Caco-2 (cell line): ENCODE results near the gene TET2. TPM values are rescaled to one million over a fixed set of nuclear protein-coding genes. Genes with fewer than 3 reads are reported as not detected.

Source experiments
- BruUV-seq: library from RNA; stranded (reverse); fragments of 400-500 nt; replicated peaks from 2 replicates; lab custom pipeline; 2021; lab: Mats Ljungman, UMichigan
- CTCF ChIA-PET: fragments of 300-600 bp; sonication (Branson Sonifier 250); formaldehyde crosslinking; loops from one replicate; lab custom pipeline; 2022; ENCODE audit warnings: antibody characterized with exemption; lab: Charles Lee
- POLR2A ChIA-PET: fragments of 300-600 bp; sonication (Branson Sonifier 250); formaldehyde crosslinking; loops from one replicate; lab custom pipeline; 2022; ENCODE audit warnings: antibody characterized with exemption; lab: Charles Lee
- DNase-seq, 2 experiments: peaks; one replicate each; pipeline versions ENCODE4 v3.0.0 to v3.0.0-alpha.2; 2020 to 2022
- H3K27me3 ChIP-seq: replicated peaks from 2 replicates; pipeline ENCODE4 v1.6.0; 2011; ENCODE audit warnings: low read length; ENCODE audit not compliant: control insufficient read depth, insufficient read depth
- H3K36me3 ChIP-seq: 2 replicates; pipeline ENCODE4 v1.5.1; 2011; ENCODE audit warnings: low read length; ENCODE audit not compliant: control insufficient read depth, insufficient read depth
- H3K4me1 ChIP-seq: fragments of 250-450 bp; sonication (Bioruptor Pico); 2 replicates; pipeline ENCODE4 v1.5.1; 2020; ENCODE audit warnings: mild to moderate bottlenecking
- H3K4me3 ChIP-seq: 2 replicates; pipeline ENCODE4 v1.5.1; 2011; ENCODE audit warnings: low read depth, mild to moderate bottlenecking, control low read depth, low read length
- H3K9me3 ChIP-seq: fragments of 250-450 bp; sonication (Bioruptor Pico); 2 replicates; pipeline ENCODE4 v1.5.1; 2020; ENCODE audit warnings: mild to moderate bottlenecking, moderate library complexity
- H3K27ac Mint-ChIP-seq: one replicate; pipeline ENCODE4 v1.8.0; 2022; ENCODE audit warnings: mixed read lengths; ENCODE audit not compliant: unreplicated experiment
- H3K27me3 Mint-ChIP-seq: one replicate; pipeline ENCODE4 v1.8.0; 2022; ENCODE audit warnings: mixed read lengths; ENCODE audit not compliant: insufficient read depth, unreplicated experiment
- H3K36me3 Mint-ChIP-seq: one replicate; pipeline ENCODE4 v1.8.0; 2022; ENCODE audit warnings: mild to moderate bottlenecking, mixed read lengths; ENCODE audit not compliant: insufficient read depth, unreplicated experiment
- H3K4me1 Mint-ChIP-seq: one replicate; pipeline ENCODE4 v1.8.0; 2022; ENCODE audit warnings: low read depth, mixed read lengths; ENCODE audit not compliant: unreplicated experiment
- H3K4me3 Mint-ChIP-seq: one replicate; pipeline ENCODE4 v1.8.0; 2022; ENCODE audit warnings: mild to moderate bottlenecking, moderate library complexity, mixed read lengths; ENCODE audit not compliant: unreplicated experiment
- H3K9me3 Mint-ChIP-seq: one replicate; pipeline ENCODE4 v1.8.0; 2022; ENCODE audit warnings: mixed read lengths; ENCODE audit not compliant: unreplicated experiment
- CTCF ChIP-seq, 2 experiments: fragments of 200-600 bp in 1 of 2; IDR thresholded peaks; 1 replicate in 1 of 2; 2 replicates in 1 of 2; pipeline versions ENCODE4 v1.5.1 to v1.8.0; 2011 to 2022; ENCODE audit warnings: antibody characterized with exemption in 1 of 2, control low read depth in 1 of 2, inconsistent platforms in 1 of 2, low read depth in 1 of 2, low read length in 1 of 2, mild to moderate bottlenecking in 1 of 2, moderate library complexity in 1 of 2; ENCODE audit not compliant: insufficient read depth in 1 of 2, severe bottlenecking in 1 of 2, unreplicated experiment in 1 of 2
- intact Hi-C: fragments of 100-400 bp; cut with micrococcal nuclease; formaldehyde crosslinking; loops from one replicate; pipeline ENCODE4 v1.10.0; 2022; ENCODE audit not compliant: unreplicated experiment
- total RNA-seq: library from RNA; stranded (reverse); gene quantifications from 2 replicates; pipeline ENCODE4 v1.2.3, GENCODE V29; 2022

Gene TET2
- total RNA-seq, 1 experiment from 2014 or later, result 14.8 TPM

DNA sequence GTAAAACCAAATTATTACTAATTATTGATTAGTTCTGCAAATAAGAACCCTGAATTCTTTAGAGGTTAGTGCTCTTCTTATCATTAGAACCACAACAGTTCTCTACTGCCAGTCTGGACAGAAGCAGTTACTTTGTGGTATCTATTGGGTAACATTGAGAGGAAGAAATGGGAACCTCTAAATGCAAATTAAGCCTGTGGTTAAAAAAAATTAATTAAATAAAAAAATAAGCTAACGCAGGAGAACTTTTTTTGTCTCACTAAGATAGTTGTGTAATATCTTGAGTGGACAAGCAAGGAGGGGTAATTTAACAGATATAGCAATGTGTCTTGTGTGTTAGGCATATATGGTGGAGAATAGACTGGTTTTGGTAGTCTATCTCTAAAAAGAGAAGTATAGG is 32.9 kb upstream of the TET2 start:
- H3K36me3 Mint-ChIP-seq, result no peaks in the 10 kb centered on the region
- ChIA-PET CTCF (no interaction called here), POLR2A (no interaction called here)
- H3K36me3 ChIP-seq, result no peaks in the 10 kb centered on the region
- intact Hi-C loops, result no loop called here
- H3K4me3 Mint-ChIP-seq, result no peak overlapping the region
- no peak overlapping the region for H3K4me3 ChIP-seq
- BruUV-seq, result no TSS peak
- peaks cover 8% of the 10 kb centered on the region for H3K4me1 Mint-ChIP-seq
- no peak for DNase-seq
- no peak overlapping the region for H3K27ac Mint-ChIP-seq
- TF ChIP-seq CTCF (IDR thresholded peaks at IDR 0.05; ENCODE audit: insufficient read depth in 1 of 2, low read depth in 1 of 2, low read length in 1 of 2, severe bottlenecking in 1 of 2, unreplicated experiment in 1 of 2), result no peak
- no peaks in the 10 kb centered on the region for H3K27me3 ChIP-seq
- H3K9me3 ChIP-seq, result no peaks in the 10 kb centered on the region
- no peaks in the 10 kb centered on the region for H3K9me3 Mint-ChIP-seq
- peaks cover 4% of the 10 kb centered on the region for H3K4me1 ChIP-seq
- no peaks in the 10 kb centered on the region for H3K27me3 Mint-ChIP-seq

- H3K9me3 Mint-ChIP-seq, result no peaks in the 10 kb centered on the region
- H3K27me3 Mint-ChIP-seq, result no peaks in the 10 kb centered on the region
- H3K9me3 ChIP-seq, result no peaks in the 10 kb centered on the region
- H3K4me3 Mint-ChIP-seq, result no peak overlapping the region
- BruUV-seq, result no TSS peak
- H3K36me3 ChIP-seq, result no peaks in the 10 kb centered on the region
- peaks cover 31% of the 10 kb centered on the region for H3K4me1 ChIP-seq
- no peaks in the 10 kb centered on the region for H3K27me3 ChIP-seq
- no peak overlapping the region for H3K27ac Mint-ChIP-seq
- POLR2A ChIA-PET, result no interaction called here
- DNase-seq, result no peak
- no peak for TF ChIP-seq CTCF (IDR thresholded peaks at IDR 0.05; ENCODE audit: insufficient read depth in 1 of 2, low read depth in 1 of 2, low read length in 1 of 2, severe bottlenecking in 1 of 2, unreplicated experiment in 1 of 2)
- intact Hi-C loops, result no loop called here
- CTCF ChIA-PET, result no interaction called here
- no peaks in the 10 kb centered on the region for H3K36me3 Mint-ChIP-seq
- peaks cover 31% of the 10 kb centered on the region for H3K4me1 Mint-ChIP-seq
- no peak overlapping the region for H3K4me3 ChIP-seq
Observed at GRCh38 chr4:105116616-105117319, 29.9 kb upstream of the TET2 start.

- CTCF ChIA-PET, result no interaction called here
- peak in 1 of 2 experiments; percentile 41 for DNase-seq
- H3K9me3 Mint-ChIP-seq, result no peaks in the 10 kb centered on the region
- intact Hi-C loops, result loop anchor here (2.0 kb wide), 1 partner anchor 21 kb away; no protein-coding TSS in a partner anchor
- no peak for TF ChIP-seq CTCF (IDR thresholded peaks at IDR 0.05; ENCODE audit: insufficient read depth in 1 of 2, low read depth in 1 of 2, low read length in 1 of 2, severe bottlenecking in 1 of 2, unreplicated experiment in 1 of 2)
- no TSS peak for BruUV-seq
- peaks cover 35% of the 10 kb centered on the region for H3K4me1 ChIP-seq
- no peaks in the 10 kb centered on the region for H3K27me3 Mint-ChIP-seq
- no peaks in the 10 kb centered on the region for H3K9me3 ChIP-seq
- no peak overlapping the region for H3K4me3 Mint-ChIP-seq
- POLR2A ChIA-PET, result no interaction called here
- H3K27me3 ChIP-seq, result no peaks in the 10 kb centered on the region
- H3K4me1 Mint-ChIP-seq, result peaks cover 27% of the 10 kb centered on the region
- peak overlapping the region; percentile 7 for H3K27ac Mint-ChIP-seq
- H3K4me3 ChIP-seq, result no peak overlapping the region
- no peaks in the 10 kb centered on the region for H3K36me3 Mint-ChIP-seq
- H3K36me3 ChIP-seq, result no peaks in the 10 kb centered on the region
Observed at GRCh38 chr4:105119356-105119755, 27.3 kb upstream of the TET2 start.
